GM21390 (cell line): Measurements from ENCODE around the gene IQCE.

ENCODE experiments used
- ATAC-seq: cut with Tn5 transposase; IDR thresholded peaks from one replicate; pipeline ENCODE4 v1.9.1; 2021; ENCODE audit not compliant: unreplicated experiment

IQCE gene

DNA sequence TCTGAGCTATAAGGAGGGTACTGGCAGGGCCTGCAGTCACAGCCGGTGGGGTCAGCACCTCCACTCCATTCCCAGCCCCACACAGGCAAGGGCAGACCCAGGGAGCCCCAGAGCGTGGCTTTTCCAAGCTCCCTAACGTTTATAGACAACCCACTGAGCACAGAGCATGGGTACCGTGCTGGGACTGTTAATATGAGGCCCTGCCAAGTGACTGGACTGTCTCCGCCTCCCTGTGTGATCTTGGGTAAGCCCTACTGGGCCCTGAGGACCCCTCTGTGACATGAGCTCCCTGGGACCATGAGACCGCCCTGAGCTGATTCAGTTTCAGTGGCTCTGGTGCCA, 85.4 kb downstream of the IQCE start:
- ATAC-seq, result no peak

- peak; percentile 38 for ATAC-seq
These were observed 85.9 kb downstream of the IQCE start for GRCh38 chr7:2644562-2645273.

DNA sequence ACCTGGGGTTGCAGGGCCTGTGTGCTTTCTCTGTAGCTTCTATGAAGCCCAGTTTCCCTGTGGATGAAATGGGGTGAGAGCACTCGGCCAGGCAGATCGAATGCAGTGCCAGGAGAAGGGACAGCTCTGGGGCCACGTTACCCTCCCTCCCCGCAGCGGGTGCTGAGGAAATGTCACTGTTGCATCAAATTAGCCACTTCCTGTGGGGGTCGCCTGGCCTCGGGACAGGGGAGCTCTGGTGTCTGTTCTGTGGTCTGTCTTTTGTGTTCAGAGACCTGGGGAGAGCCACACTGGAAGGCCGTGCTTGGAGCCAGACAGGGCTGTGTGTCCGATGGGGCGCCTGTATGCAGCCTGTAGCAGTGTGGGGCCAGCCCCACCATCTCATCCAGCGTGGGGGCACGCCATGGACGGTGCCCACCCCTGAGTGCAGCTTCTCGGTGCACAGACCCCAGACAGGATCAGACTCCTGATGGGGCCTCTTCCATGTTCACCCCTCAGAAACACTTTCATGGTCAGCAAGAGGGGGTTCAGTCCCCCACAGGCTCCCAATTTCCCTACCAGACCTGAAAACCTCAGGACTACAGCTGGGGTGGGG, 86.6 kb downstream of the IQCE start:
- peak; percentile 56 for ATAC-seq

GRCh38 chr7:2646336-2646679, 87.5 kb downstream of the IQCE start:
- no peak for ATAC-seq

DNA sequence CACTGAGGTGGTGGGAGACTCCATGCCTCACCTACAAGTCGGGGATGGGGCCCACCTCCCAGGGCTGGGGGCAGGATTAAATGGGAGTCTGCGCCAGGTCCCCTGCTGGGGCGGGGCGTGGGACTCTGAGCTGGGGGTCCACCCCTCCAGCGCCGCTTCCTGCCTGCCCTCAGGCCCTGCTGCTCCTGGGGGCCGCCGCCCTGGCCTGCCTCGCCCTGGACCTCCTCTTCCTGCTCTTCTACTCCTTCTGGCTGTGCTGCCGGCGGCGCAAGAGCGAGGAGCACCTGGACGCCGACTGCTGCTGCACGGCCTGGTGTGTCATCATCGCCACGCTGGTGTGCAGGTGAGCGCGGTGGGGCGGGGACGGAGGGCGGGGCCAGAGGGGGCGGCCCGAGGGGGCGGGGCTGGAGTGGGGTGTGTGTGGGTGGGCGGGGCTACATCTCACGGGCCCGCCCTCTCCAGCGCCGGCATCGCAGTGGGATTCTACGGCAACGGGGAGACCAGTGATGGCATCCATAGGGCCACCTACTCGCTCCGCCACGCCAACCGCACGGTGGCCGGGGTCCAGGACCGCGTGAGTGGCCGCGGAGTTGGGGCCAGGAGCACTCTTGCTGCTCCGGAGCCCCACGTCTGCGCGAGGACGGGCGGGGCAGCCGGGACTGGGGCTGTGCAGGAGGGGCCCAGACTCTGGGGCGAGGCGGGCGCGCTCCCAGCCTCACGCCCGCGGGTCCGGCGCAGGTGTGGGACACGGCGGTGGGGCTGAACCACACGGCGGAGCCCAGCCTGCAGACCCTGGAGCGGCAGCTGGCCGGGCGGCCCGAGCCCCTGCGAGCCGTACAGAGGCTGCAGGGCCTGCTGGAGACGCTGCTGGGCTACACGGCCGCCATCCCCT, 88.1 kb downstream of the IQCE start:
- no peak for ATAC-seq

DNA sequence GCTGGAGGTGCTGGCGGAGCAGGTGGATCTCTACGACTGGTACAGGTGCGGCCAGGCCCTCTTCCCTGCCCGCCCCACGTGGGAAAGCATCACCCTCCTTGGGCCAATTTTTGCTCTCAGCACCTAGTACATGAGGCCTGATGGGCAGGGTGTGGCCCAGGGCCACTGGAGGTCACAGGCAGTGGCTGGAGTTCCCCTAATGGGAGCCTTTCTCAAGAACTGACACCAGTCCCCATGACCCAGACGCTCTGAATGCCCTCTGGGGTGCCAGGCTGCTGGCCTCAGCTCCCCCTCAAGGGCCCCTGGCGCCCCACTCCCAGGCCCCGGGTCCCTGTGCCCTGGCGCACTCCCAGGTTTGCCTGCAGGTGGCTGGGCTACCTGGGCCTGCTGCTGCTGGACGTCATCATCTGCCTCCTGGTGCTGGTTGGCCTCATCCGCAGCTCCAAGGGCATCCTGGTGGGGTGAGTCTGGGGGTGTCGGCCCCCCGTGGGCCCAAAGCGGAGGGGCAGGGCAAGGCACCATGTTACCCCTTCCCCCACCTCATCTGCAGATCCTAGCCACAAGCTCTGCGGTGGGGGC, 88.9 kb downstream of the IQCE start:
- ATAC-seq, result no peak

- ATAC-seq, result no peak
These were observed 90.5 kb downstream of the IQCE start for GRCh38 chr7:2649139-2649838.

GRCh38 chr7:2649991-2650390, 91.2 kb downstream of the IQCE start:
- no peak for ATAC-seq

GRCh38 chr7:2650451-2650850, 91.7 kb downstream of the IQCE start:
- no peak for ATAC-seq

DNA sequence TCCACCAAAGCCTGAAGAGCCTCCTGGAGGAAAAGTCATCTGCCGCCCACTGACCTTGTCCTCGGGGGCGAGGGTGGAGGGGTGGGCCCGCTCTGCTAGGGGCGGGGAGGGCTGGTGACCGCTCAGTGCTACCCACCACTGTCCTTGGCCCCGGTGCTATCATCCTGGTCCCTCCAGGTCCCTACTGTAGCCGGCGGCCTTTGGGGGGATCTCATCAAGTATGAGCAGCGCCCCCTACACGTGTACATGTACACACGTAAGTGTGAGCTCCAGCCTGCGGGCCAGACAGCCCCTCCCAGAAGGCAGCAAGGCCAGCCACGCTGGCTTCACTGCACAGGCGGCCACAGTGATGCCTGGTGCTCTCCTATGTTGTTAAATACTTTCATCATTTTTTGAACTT, 92.6 kb downstream of the IQCE start:
- ATAC-seq, result no peak

GRCh38 chr7:2651847-2652735, 93.3 kb downstream of the IQCE start:
- no peak for ATAC-seq

DNA sequence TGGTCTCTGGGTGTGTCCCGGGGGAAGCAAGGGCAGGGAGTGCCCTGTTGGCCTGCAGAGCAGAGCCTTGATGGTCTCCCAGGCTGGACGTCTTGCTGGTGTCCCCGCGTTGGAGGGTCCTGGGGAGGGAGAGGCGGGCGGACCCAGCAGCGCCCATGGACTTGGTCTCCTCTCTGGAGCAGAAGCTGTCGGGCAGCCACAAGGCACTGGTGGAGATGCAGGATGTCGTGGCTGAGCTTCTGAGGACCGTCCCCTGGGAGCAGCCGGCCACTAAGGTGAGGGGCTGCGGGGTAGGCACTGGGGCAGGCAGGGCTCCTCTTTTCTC, 93.9 kb downstream of the IQCE start:
- no peak for ATAC-seq

GRCh38 chr7:2654059-2654458, 95.3 kb downstream of the IQCE start:
- ATAC-seq, result no peak

DNA sequence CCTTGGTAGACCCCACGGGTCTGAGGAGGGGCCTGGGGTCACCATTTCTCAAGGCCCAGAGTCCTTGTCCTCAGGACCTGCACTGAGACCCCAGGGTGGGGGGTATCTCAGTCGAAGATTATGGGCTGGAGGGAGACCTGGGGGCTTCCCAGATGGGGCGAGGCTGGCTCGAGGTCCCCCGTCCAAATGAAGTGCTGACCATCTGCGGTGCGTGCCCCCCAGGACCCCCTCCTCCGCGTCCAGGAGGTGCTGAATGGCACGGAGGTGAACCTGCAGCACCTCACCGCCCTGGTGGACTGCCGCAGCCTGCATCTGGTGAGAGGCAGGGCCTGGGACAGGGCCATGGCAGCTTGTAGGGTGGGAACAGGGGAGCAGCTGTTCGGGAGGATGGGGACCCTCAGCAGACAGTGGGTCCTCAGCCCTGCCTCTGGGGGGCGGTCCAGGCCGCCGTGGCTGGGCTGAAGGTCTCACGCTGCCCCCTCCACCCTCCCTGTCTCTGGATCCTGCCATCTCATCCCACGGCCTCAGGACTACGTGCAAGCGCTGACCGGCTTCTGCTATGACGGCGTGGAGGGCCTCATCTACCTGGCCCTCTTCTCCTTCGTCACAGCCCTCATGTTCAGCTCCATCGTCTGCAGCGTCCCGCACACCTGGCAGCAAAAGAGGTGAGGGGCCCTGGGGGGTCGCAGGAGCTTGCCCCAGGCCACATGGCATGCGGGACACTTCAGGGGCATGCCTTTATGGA, 97.3 kb downstream of the IQCE start:
- ATAC-seq, result no peak

DNA sequence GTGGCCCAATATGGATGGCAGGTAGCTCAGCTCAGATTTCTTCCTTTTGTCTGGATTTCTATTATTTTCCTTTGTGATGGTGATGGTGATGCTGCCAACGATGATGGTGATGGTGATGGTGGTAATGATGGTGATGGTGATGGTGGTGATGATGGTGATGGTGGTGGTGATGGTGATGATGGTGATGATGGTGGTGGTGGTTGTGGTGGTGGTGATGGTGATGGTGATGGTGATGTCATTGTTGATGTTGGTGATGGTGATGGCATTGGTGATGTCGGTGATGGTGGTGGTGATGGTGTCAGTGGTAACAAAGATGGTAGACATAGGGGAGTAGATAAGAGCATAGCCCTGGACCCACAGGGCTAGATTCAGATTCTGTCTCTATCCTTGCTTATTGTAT, 98.4 kb downstream of the IQCE start:
- ATAC-seq, result no peak

GRCh38 chr7:2657920-2658671, 99.3 kb downstream of the IQCE start:
- ATAC-seq, result no peak

- ATAC-seq, result no peak
These were observed 100.2 kb downstream of the IQCE start for GRCh38 chr7:2658941-2659340.

GRCh38 chr7:2659556-2660358, 101.0 kb downstream of the IQCE start:
- ATAC-seq, result no peak
